HepG2 (cell line): ENCODE data around the gene CSNK2A1. TPM values are rescaled to one million over a fixed set of nuclear protein-coding genes. Genes with fewer than 3 reads are reported as not detected.
A peak's percentile ranks its signal among the peaks of the same experiment; 100 is the strongest.

ENCODE experiments used
- ATAC-seq: fragments of 200-7000 bp; cut with Tn5 transposase; 3 replicates; pipeline ENCODE4 v1.9.1; 2020; ENCODE audit warnings: mild to moderate bottlenecking, moderate library complexity
- BruUV-seq: library from RNA; stranded (reverse); fragments of 400-500 nt; replicated peaks from 2 replicates; lab custom pipeline; 2021; lab: Mats Ljungman, UMichigan
- CTCF ChIA-PET: fragments of 300-600 bp; formaldehyde crosslinking; extraction: SDS; loops from one replicate; lab custom pipeline; 2021; ENCODE audit warnings: low total read pairs, inconsistent platforms, low intra/inter-chr PET ratio; lab: Yijun Ruan, JAX
- POLR2A ChIA-PET: fragments of 350-600 bp; sonication (Branson Sonifier 250); formaldehyde crosslinking; loops from one replicate; lab custom pipeline; 2020; ENCODE audit warnings: antibody characterized with exemption, inconsistent platforms; lab: Yijun Ruan, JAX
- DNase-seq: peaks from one replicate; pipeline ENCODE4 v3.0.0-alpha.2; 2015; ENCODE audit warnings: low spot score
- FAIRE-seq: peaks from 3 replicates; lab custom pipeline; 2011; peaks lifted over from hg19 to GRCh38; lab: Jason Lieb, UNC
- H2AFZ ChIP-seq: one replicate; pipeline ENCODE4 v1.6.1; 2011; ENCODE audit warnings: low read length, inconsistent platforms
- H3K27ac ChIP-seq: fragments of 300-600 bp; 3 replicates; pipeline ENCODE4 v1.8.0; 2011; ENCODE audit warnings: mixed run types, mild to moderate bottlenecking, mixed read lengths, low read length, inconsistent platforms; ENCODE audit not compliant: insufficient read depth; ENCODE audit errors: extremely low read length
- H3K27me3 ChIP-seq, 2 experiments: fragments of 200-600 bp in 1 of 2; 2 replicates in 1 of 2; 3 replicates in 1 of 2; pipeline versions ENCODE4 v1.6.0 to v1.8.0; 2011; ENCODE audit warnings: low read length in 2 of 2, mild to moderate bottlenecking in 2 of 2, moderate library complexity in 2 of 2, inconsistent platforms in 1 of 2; ENCODE audit not compliant: insufficient read depth in 2 of 2, control insufficient read depth in 1 of 2
- H3K36me3 ChIP-seq, 2 experiments: fragments of 200-600 bp in 1 of 2; replicated peaks in 1 of 2; 2 replicates in 1 of 2; 3 replicates in 1 of 2; pipeline versions ENCODE4 v1.5.1 to v1.8.0; 2011; ENCODE audit warnings: low read length in 2 of 2, inconsistent platforms in 1 of 2; ENCODE audit not compliant: insufficient read depth in 2 of 2, control insufficient read depth in 1 of 2
- H3K4me1 ChIP-seq: 2 replicates; pipeline ENCODE4 v1.5.1; 2012; ENCODE audit warnings: low read length, inconsistent platforms; ENCODE audit not compliant: insufficient read depth
- H3K4me2 ChIP-seq: 2 replicates; pipeline ENCODE4 v1.6.0; 2011; ENCODE audit warnings: low read depth, low read length, inconsistent platforms
- H3K4me3 ChIP-seq, 3 experiments: fragments of 200-600 bp in 1 of 3; sonication (generic), shearing (Covaris generic) in 1 of 3; replicated peaks in 1 of 3; 2 replicates each; pipeline ENCODE4 v1.5.1; 2011 to 2016; ENCODE audit warnings: low read length in 3 of 3, inconsistent platforms in 2 of 3, low read depth in 2 of 3, mild to moderate bottlenecking in 2 of 3, control low read depth in 1 of 3, mixed read lengths in 1 of 3; ENCODE audit not compliant: insufficient read depth in 1 of 3
- H3K79me2 ChIP-seq: one replicate; pipeline ENCODE4 v1.6.1; 2011; ENCODE audit warnings: low read length, inconsistent platforms; ENCODE audit not compliant: insufficient read depth
- H3K9ac ChIP-seq: 2 replicates; pipeline ENCODE4 v1.6.0; 2011; ENCODE audit warnings: mild to moderate bottlenecking, low read depth, low read length, inconsistent platforms; ENCODE audit not compliant: insufficient read depth
- H3K9me3 ChIP-seq: 2 replicates; pipeline ENCODE4 v1.5.1; 2012; ENCODE audit warnings: mild to moderate bottlenecking, low read length
- H4K20me1 ChIP-seq: 2 replicates; pipeline ENCODE4 v1.6.0; 2011; ENCODE audit warnings: inconsistent platforms, mild to moderate bottlenecking, low read length, moderate library complexity; ENCODE audit not compliant: insufficient read depth
- HNRNPUL1 ChIP-seq: fragments of 200-400 bp; formaldehyde crosslinking; IDR thresholded peaks from 2 replicates; pipeline ENCODE4 v1.6.1; 2017; ENCODE audit warnings: low read depth, mild to moderate bottlenecking, low read length, moderate library complexity
- KDM5A ChIP-seq: fragments of 200-600 bp; sonication (generic); IDR thresholded peaks from 2 replicates; pipeline ENCODE4 v1.7.0; 2018; ENCODE audit warnings: antibody characterized with exemption, mild to moderate bottlenecking, low read length, borderline replicate concordance
- PRPF4 ChIP-seq: fragments of 200-400 bp; formaldehyde crosslinking; IDR thresholded peaks from 2 replicates; pipeline ENCODE4 v1.6.1; 2016; ENCODE audit warnings: low read length, low read depth; ENCODE audit not compliant: poor library complexity, severe bottlenecking
- SNAPC5 ChIP-seq: sonication (generic); formaldehyde crosslinking; IDR thresholded peaks from 2 replicates; pipeline ENCODE4 v1.8.1; 2023; ENCODE audit warnings: mild to moderate bottlenecking, missing genetic modification reagents, borderline replicate concordance
- TOE1 ChIP-seq: sonication (generic); formaldehyde crosslinking; IDR thresholded peaks from 2 replicates; pipeline ENCODE4 v1.4.0; 2020; ENCODE audit warnings: mild to moderate bottlenecking, missing genetic modification reagents
- ZC3H4 ChIP-seq: sonication (generic); formaldehyde crosslinking; IDR thresholded peaks from 2 replicates; pipeline ENCODE4 v1.4.0; 2020; ENCODE audit warnings: missing genetic modification reagents, borderline replicate concordance
- ZFAT ChIP-seq: sonication (generic); formaldehyde crosslinking; conservative IDR thresholded peaks from 2 replicates; pipeline ENCODE4 v1.8.1; 2023; ENCODE audit warnings: missing genetic modification reagents, inconsistent platforms
- ZNF724P ChIP-seq: sonication (generic); formaldehyde crosslinking; IDR thresholded peaks from 2 replicates; pipeline ENCODE4 v1.8.0; 2022; ENCODE audit warnings: missing genetic modification reagents, borderline replicate concordance
- WGBS: methylation state at CpG from one replicate; pipeline ENCODE4 v1.1.6; 2017; ENCODE audit warnings: low lambda C conversion rate; 5-methylcytosine and 5-hydroxymethylcytosine counted together
- in situ Hi-C: cut with HindIII; loops from 2 replicates; pipeline ENCODE4 v1.10.0; 2017; ENCODE audit warnings: low pct_unique_long_range_greater_than_20kb; ENCODE audit not compliant: extremely low pct_ligation_motif_present
- intact Hi-C: fragments of 100-400 bp; cut with micrococcal nuclease; formaldehyde crosslinking; loops from one replicate; pipeline ENCODE4 v1.10.0; 2022; ENCODE audit not compliant: unreplicated experiment
- polyA plus RNA-seq, 8 experiments: library from polyadenylated mRNA; depleted of rRNA in 3 of 8; stranded (reverse) in 7 of 8; unstranded in 1 of 8; fragments of >200 nt; fragmentation: Illumina TruSeq in 4 of 8; extraction: Trizol in 4 of 8; gene quantifications; 2 replicates each; pipeline versions ENCODE4 v1.2.1 to v1.2.3, GENCODE V29; 2011 to 2016; ENCODE audit warnings: low read depth in 4 of 8, missing spikeins in 1 of 8, mixed read lengths in 1 of 8; ENCODE audit not compliant: insufficient read depth in 1 of 8
- total RNA-seq, 5 experiments: library from RNA; depleted of rRNA; stranded (reverse); fragments of >200 nt; fragmentation: Illumina TruSeq; extraction: Trizol; gene quantifications; 2 replicates each; pipeline ENCODE4 v1.2.3, GENCODE V29; 2016; ENCODE audit warnings: low read depth in 1 of 5

Gene CSNK2A1
- total and polyA plus RNA-seq, 2 of the 13 experiments (the other 11 are each of a cell fraction or from before 2014, with no cell fraction given): 153 to 231 TPM

GRCh38 chr20:479487-479886 lies 64.1 kb downstream of the CSNK2A1 start:
- Histone ChIP-seq H2AFZ (no peak overlapping the region), H3K4me2 (no peak overlapping the region), H3K9me3 (no peaks in the 10 kb centered on the region), H3K27ac (no peak overlapping the region), H3K79me2 (no peaks in the 10 kb centered on the region), H3K27me3 (no peaks in the 10 kb centered on the region), H3K9ac (no peak overlapping the region), H3K4me1 (peaks cover 55% of the 10 kb centered on the region), H4K20me1 (no peaks in the 10 kb centered on the region), H3K36me3 (peaks cover 28 to 51% of the 10 kb centered on the region in 2 experiments)
- POLR2A ChIA-PET: no interaction called here
- no peak for FAIRE-seq
- CTCF ChIA-PET: interaction anchor here (1.2 to 3.0 kb wide), 5 partner anchors 17 to 125 kb away, joined by 3 to 24 read pairs (median 5); no protein-coding TSS in a partner anchor
- no peak for ATAC-seq
- no peak for DNase-seq
- intact Hi-C loops: loop anchor here (1.0 to 5.0 kb wide), 4 partner anchors 17 to 125 kb away; partner anchors contain the start of gene TBC1D20
- TF ChIP-seq ZC3H4 (CRISPR knock-in tag) (no peak), KDM5A (0 out of 2 replicates have a peak, but pooled peaks have one; percentile 8), ZFAT (CRISPR knock-in tag) (no peak), HNRNPUL1 (no peak), PRPF4 (no peak), ZNF724P (CRISPR knock-in tag) (no peak), SNAPC5 (CRISPR knock-in tag) (no peak), TOE1 (CRISPR knock-in tag) (0 out of 2 replicates have a peak, but pooled peaks have one; percentile 18)
- TF ChIP-seq, all 625 proteins: peak for 2
- 94% methylated on average over 2 of the region's 2 CpGs for WGBS
- no peak overlapping the region for H3K4me3 ChIP-seq
- no TSS peak for BruUV-seq
- in situ Hi-C loops: no loop called here
